DOHH2 (cell line): ENCODE data around the gene MYO18A.

ENCODE experiments used
- H3F3A ChIP-seq: fragments of 200-600 bp; sonication (generic), shearing (Covaris generic); 2 replicates; pipeline ENCODE4 v1.6.0; 2016; ENCODE audit warnings: antibody characterized with exemption, mild to moderate bottlenecking; ENCODE audit not compliant: control insufficient read depth, insufficient read depth
- H3K27ac ChIP-seq: fragments of 200-600 bp; sonication (generic); 2 replicates; pipeline ENCODE4 v1.5.1; 2014; ENCODE audit warnings: low read depth, mild to moderate bottlenecking, low read length, moderate library complexity
- H3K27me3 ChIP-seq: fragments of 200-600 bp; sonication (generic); 2 replicates; pipeline ENCODE4 v1.6.1; 2014; ENCODE audit warnings: mild to moderate bottlenecking, low read length, mixed read lengths; ENCODE audit not compliant: control insufficient read depth
- H3K36me3 ChIP-seq: fragments of 200-600 bp; sonication (generic); 2 replicates; pipeline ENCODE4 v1.6.1; 2014; ENCODE audit warnings: mild to moderate bottlenecking, low read length, moderate library complexity, mixed read lengths; ENCODE audit not compliant: control insufficient read depth
- H3K4me1 ChIP-seq: fragments of 200-600 bp; sonication (generic); 2 replicates; pipeline ENCODE4 v1.6.1; 2014; ENCODE audit warnings: mild to moderate bottlenecking, low read length, mixed read lengths; ENCODE audit not compliant: control insufficient read depth
- H3K4me2 ChIP-seq: fragments of 200-600 bp; sonication (generic); 2 replicates; pipeline ENCODE4 v1.6.0; 2014; ENCODE audit warnings: mild to moderate bottlenecking, low read length, moderate library complexity
- H3K4me3 ChIP-seq: fragments of 200-600 bp; sonication (generic); 2 replicates; pipeline ENCODE4 v1.5.1; 2014; ENCODE audit warnings: mild to moderate bottlenecking, low read length, mixed read lengths
- H3K79me2 ChIP-seq: fragments of 200-600 bp; sonication (generic); 2 replicates; pipeline ENCODE4 v1.6.1; 2014; ENCODE audit warnings: mild to moderate bottlenecking, low read length, mixed read lengths; ENCODE audit not compliant: control insufficient read depth
- H3K9me2 ChIP-seq: fragments of 200-600 bp; sonication (generic); replicated peaks from 2 replicates; pipeline ENCODE4 v1.6.1; 2014; ENCODE audit warnings: mild to moderate bottlenecking, low read length, mixed read lengths; ENCODE audit not compliant: control insufficient read depth
- H3K9me3 ChIP-seq: fragments of 200-600 bp; sonication (generic); 2 replicates; pipeline ENCODE4 v1.6.1; 2014; ENCODE audit warnings: antibody characterized with exemption, low read length, mixed read lengths; ENCODE audit not compliant: control insufficient read depth, insufficient read depth
- H4K20me1 ChIP-seq: fragments of 200-600 bp; sonication (generic); 2 replicates; pipeline ENCODE4 v1.6.0; 2014; ENCODE audit warnings: low read depth, mild to moderate bottlenecking, antibody characterized with exemption, low read length, moderate library complexity; ENCODE audit not compliant: control insufficient read depth, insufficient read depth
- CTCF ChIP-seq: fragments of 200-600 bp; sonication (generic); IDR thresholded peaks from one replicate; pipeline ENCODE4 v1.5.1; 2014; ENCODE audit warnings: antibody characterized with exemption, mild to moderate bottlenecking, low read depth, low read length; ENCODE audit not compliant: poor library complexity, severe bottlenecking
- EZH2phosphoT487 ChIP-seq: fragments of 200-600 bp; sonication (generic); IDR thresholded peaks from 2 replicates; pipeline ENCODE4 v1.6.1; 2017; ENCODE audit warnings: borderline replicate concordance, mild to moderate bottlenecking, antibody characterized with exemption, low read length, moderate library complexity, mixed read lengths

MYO18A gene

GRCh38 chr17:29156781-29157180 is 23.4 kb downstream of the MYO18A start:
- Histone ChIP-seq H3K4me1 (no peaks in the 10 kb centered on the region), H3K9me2 (no peaks in the 10 kb centered on the region), H3K27ac (no peak overlapping the region), H3K79me2 (peaks cover 8% of the 10 kb centered on the region; the same call in 1 of the 2 replicates), H3K36me3 (no peaks in the 10 kb centered on the region), H3F3A (no peaks in the 10 kb centered on the region), H3K4me2 (no peak overlapping the region), H3K4me3 (no peak overlapping the region), H3K27me3 (no peaks in the 10 kb centered on the region), H4K20me1 (no peaks in the 10 kb centered on the region), H3K9me3 (no peaks in the 10 kb centered on the region)
- TF ChIP-seq CTCF (no peak), EZH2phosphoT487 (no peak)

DNA sequence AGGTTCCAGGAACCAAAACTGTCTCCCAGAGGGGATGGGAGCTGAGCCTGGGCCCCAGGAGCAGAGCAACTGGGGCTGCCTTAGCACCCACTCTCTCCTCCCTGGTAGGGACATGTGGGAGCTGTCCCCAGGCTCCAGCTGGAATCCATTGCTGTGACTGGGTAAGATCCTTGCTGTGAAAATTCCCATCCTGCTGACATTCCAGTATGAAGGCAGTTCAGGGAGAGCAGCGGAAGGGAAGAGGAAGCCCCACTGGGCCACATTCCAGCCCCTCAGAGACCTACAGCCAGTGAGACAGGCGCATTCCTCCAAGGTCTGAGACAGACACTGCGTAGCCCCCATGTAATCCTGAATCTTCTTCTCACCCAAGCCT is 24.2 kb downstream of the MYO18A start:
- Histone ChIP-seq H3K27me3 (no peaks in the 10 kb centered on the region), H3K9me3 (no peaks in the 10 kb centered on the region), H3K4me2 (no peak overlapping the region), H4K20me1 (no peaks in the 10 kb centered on the region), H3F3A (no peaks in the 10 kb centered on the region), H3K4me1 (no peaks in the 10 kb centered on the region), H3K36me3 (no peaks in the 10 kb centered on the region), H3K27ac (no peak overlapping the region), H3K9me2 (no peaks in the 10 kb centered on the region), H3K79me2 (peaks cover 8% of the 10 kb centered on the region; the same call in 1 of the 2 replicates), H3K4me3 (no peak overlapping the region)
- TF ChIP-seq EZH2phosphoT487 (no peak), CTCF (no peak)

- Histone ChIP-seq H3K27me3 (no peaks in the 10 kb centered on the region), H3F3A (no peaks in the 10 kb centered on the region), H3K9me3 (no peaks in the 10 kb centered on the region), H3K4me2 (no peak overlapping the region), H3K4me3 (no peak overlapping the region), H3K36me3 (no peaks in the 10 kb centered on the region), H4K20me1 (no peaks in the 10 kb centered on the region), H3K4me1 (peaks cover 2% of the 10 kb centered on the region), H3K79me2 (peaks cover 8% of the 10 kb centered on the region; the same call in 1 of the 2 replicates), H3K9me2 (no peaks in the 10 kb centered on the region), H3K27ac (no peak overlapping the region)
- no peak for TF ChIP-seq EZH2phosphoT487
These were observed 24.8 kb downstream of the MYO18A start for GRCh38 chr17:29155227-29155965.

- TF ChIP-seq CTCF, result no peak
- TF ChIP-seq EZH2phosphoT487, result no peak
- Histone ChIP-seq H3K9me3 (no peaks in the 10 kb centered on the region), H3K4me1 (peaks cover 10% of the 10 kb centered on the region), H3F3A (no peaks in the 10 kb centered on the region; the same call in 1 of the 2 replicates), H3K27ac (no peak overlapping the region), H4K20me1 (no peaks in the 10 kb centered on the region), H3K36me3 (no peaks in the 10 kb centered on the region), H3K4me2 (no peak overlapping the region), H3K9me2 (no peaks in the 10 kb centered on the region), H3K79me2 (peaks cover 6% of the 10 kb centered on the region; the same call in 1 of the 2 replicates), H3K4me3 (no peak overlapping the region), H3K27me3 (no peaks in the 10 kb centered on the region)
These were observed 25.5 kb downstream of the MYO18A start for GRCh38 chr17:29154516-29155226.
